ENCODE results near the gene AOAH.

The AOAH gene

DNA sequence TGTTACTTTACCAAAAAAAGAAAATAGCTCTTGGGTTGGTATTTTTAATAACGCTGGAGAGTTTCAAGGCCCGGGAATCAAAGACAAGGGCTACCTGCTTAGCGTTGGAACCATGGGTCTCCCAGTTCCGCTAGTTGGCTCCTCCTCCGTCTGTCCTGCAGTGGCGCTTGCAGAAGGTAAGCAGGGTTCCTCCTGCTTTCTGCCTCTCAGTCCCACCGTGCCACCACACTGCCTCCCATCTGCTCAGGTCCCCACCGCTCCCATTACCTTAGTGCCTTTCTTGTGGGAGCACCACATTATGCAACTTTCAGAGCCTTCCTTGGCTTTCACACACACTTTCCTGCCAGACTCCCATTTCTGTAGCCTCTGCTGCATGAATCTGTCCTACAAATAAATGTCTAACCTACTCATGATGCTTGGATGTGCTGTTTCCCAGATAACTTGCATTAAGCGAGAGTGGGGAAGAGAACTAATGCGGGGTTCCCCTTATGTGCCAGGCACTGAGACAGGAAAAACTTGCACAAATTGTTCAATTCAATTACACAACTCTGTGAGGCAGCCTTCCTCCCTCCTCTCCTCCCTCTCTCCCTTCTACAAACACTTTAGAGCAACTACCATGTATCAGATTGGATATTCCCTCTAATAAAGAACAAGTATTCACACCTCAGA lies 124.5 kb downstream of the AOAH start:
- no peak for DNase-seq

DNA sequence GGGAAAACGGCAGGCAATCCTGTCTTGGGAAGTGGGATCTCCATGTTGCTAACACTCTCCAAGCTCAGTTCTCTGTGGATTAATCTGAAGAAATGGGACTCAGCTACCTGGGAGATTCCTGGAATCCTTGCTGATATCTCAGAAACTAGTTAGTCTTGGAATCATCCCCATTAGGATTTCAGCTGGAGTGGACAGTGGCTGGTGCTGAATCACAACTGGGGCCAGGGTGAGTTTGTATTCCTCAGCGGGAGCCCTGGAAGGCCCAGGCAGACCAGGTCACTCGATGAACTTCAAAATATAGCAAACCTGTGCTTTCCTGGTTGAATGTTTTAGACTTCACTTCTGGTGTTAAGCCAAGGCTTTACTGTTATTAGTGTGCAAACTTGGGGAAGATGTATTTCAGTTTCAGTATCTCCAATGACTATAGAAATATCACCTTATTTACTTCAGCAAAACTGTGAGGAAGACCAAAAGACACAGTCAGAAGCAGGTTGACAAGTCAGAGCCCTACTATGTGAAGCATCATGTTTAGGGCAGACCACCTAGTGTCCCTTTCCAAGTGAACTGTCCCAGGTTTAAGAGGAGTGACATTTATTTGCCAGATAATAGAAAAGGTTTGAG lies 126.1 kb downstream of the AOAH start:
- no peak for DNase-seq

DNA sequence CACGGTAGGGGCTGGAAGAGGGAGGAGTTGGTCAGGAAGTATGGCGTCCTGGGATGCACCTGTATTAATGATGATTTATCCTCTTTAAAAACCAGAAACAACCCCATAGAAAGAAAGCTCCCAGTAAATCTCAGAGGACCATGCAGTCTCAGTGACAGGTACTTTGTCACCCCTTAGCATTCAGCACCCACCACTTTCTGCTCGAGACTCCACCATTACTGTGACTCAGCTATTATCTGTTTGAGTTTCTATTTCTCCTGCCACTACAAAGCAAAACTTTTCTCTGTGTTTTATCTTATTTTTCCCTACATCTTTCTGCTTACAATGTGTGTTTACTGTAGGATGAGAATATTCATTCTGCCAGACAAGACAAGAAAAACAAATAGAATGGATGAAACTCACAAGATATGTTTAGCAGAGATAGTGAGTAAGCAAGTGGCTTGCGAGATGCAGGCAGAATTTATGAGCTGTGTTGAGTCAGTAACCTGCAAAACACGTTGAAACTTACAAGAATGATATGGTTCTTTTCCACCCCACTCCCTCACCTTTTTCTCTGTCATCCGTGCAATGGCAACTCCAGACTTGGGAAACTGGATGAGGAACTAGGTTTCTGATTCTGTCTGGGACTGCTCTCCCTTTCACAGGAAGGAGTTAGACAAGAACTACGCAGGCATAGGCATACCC lies 127.1 kb downstream of the AOAH start:
- no peak for DNase-seq

DNA sequence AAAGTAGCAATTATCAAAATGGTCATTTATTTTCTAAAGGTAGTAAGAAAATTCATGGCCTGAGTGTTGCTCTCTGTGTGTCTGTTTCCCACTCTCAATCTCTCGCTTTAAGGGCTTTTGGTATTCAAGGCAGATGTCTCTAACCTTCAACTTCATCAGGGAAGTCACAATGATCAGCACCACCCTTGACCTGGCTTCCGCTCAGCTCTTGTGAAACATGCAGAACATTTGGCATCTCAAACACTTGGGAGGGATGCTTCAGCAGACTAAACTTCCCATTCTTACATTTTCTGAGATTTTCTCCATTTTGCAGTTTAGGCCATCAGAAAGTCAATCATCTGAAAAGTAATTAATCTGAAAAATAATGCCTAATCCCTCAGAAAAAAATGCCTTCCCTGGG lies 129.8 kb downstream of the AOAH start:
- no peak for DNase-seq

DNA sequence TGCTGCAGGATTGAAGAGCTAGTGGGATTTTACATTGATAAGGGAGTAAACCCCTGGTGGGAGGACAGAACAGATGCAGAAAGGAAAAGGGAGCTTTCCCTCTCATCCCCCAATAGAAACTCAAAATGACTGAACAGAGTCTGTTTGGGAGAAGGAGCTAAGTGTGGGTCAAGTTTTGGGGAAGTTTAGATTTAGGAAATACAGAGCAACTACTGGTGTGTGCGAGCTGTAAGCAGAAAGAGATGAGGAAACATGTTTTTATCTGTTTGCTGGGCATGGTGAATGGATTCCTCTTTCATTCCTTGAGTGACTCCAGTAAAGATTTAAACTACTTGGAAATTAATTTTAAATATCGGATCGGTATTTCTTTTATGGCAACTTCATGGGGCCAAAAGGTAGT lies 132.7 kb downstream of the AOAH start:
- DNase-seq = no peak

DNA sequence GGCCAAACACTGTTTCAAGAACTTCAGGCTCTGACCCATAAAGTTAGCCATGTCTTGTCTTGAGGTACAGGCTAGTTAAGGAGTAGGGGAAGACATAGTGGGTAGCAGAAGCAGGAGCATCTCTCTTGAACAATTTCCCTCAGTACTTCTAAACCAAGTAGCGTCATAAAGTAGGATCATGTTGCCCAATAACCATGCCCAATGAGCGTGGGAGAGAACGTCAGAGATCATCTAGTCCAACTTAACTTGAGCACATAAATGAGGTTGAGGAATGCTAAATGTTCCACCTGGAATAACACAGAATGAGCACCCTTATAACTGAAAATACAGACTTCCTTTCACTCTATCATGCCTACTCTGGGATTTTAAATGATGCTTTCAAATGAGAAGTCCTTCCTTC lies 134.9 kb downstream of the AOAH start:
- DNase-seq = no peak

DNA sequence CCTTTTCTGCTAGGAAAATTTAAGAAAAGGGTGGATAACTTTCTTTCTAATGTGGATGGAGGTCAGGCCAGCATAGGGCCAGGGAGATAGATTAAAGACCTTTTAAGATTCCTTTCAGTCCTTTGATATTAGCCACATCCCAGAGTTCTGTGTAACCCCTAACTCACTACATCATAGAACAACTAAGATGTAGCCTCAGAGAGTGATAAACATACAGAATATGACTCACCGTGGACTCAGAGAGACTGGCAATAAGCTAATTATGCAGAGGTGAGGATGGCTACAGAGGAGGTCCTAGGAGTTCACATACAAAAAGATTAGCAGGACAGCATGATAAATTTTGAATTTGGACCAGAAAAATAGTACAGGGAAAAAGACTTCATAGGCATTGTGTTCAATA lies 141.0 kb downstream of the AOAH start:
- no peak for DNase-seq

DNA sequence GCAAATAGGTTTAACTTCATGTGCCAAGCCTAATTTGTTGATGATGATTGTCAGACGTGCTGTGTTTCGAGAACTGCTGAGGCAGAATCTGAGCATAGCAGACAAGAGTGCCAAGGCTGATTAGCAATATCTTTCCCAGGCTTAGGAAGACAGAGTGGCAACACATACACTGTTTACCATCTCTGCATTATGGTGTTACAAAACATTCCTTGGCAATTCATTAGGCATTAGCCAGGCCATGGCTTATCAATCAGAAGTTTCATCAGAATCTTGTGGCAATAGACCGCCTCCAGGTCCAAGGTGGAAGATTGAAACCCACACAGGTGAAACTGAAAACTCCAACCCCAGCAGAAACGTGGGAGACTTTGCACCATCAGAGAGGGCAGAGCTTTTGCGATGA lies 148.5 kb downstream of the AOAH start:
- no peak for DNase-seq

DNA sequence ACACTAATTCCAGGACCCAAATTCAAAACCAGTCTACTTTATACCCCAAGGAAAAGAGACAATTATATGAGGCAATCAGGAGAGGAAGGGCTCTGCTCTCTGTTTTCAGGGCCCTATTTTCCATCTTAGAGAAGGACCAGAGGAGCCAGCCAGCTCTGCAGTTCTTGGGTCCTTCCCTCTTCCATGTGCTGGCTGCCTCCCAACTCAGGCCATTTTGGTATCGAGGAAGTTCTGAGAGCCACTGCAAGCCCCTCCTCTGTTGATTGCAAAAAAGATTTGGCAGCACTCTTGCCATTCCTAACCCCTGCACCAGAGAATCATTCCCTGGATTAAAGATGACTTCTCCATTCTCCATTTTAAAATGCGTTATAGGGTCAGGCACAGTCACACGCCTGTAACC lies 151.2 kb downstream of the AOAH start:
- no peak for DNase-seq

DNA sequence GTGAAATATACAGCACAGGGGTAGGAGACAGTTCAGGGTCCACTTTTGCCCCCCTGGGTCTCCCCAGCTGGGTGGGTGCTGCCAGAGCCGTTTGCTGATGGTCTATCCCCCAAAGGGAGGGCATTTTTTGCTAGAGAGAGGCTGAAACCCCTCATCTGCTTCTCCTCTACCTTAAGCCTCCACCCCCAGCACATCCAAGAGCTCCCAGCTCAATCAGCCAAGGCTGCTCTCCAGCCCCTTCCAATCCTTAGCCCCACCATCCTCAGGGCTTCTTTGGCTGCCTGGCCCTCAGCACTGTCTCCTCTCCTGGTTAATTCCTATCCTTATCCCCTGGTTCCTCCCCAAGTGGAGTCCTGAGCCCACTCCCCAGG lies 153.1 kb downstream of the AOAH start:
- DNase-seq = no peak

DNA sequence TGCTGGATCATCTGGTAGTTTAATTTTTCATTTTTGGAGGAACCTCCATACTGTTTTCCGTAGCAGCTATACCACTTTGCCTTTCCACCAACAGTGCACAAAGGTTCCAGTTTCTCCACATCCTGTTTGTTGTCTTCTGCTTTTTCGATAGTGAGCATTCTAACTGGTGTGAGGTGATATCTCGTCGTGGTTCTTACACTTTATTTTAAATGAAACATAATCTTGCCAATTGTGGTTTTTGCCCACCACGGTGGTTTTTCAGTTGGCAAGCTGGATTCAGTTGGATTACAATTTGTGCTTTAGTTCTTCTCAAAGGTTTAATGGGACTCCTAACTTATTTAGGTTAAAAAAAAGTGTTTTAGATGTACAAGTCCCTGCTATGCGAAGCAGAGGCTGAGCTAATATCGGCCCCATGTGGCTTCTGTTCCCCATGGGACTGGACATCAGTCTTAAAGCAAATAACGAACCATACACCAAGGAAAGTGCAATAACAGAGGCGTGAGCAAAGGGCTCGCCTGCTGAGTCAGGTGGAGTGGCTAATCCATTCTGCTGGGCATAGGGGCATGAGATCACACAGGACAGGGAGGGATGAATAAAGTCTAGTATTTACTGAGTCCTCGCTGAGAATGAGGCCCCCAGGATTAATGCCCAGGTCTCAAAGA lies 153.6 kb downstream of the AOAH start:
- DNase-seq = no peak

DNA sequence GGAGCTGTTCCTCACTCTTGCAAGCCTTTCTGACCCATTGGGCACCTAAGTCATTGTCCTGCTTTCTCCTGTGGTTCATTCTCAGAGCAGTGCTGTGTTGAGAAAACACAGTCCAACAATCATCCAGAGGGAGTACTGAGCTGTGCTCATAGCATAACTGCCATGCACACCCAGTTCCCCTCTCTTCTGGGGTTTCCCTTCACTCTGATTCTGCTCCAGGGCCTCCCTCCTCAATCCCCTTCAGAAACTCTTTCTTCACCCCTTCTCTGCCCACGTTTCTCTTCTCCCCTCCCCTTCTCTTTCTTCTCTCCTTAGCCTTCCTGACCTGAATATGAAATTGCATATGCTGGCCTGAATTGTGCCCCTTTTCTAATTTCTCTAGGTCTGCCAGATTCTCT lies 155.8 kb downstream of the AOAH start:
- no peak for DNase-seq

DNA sequence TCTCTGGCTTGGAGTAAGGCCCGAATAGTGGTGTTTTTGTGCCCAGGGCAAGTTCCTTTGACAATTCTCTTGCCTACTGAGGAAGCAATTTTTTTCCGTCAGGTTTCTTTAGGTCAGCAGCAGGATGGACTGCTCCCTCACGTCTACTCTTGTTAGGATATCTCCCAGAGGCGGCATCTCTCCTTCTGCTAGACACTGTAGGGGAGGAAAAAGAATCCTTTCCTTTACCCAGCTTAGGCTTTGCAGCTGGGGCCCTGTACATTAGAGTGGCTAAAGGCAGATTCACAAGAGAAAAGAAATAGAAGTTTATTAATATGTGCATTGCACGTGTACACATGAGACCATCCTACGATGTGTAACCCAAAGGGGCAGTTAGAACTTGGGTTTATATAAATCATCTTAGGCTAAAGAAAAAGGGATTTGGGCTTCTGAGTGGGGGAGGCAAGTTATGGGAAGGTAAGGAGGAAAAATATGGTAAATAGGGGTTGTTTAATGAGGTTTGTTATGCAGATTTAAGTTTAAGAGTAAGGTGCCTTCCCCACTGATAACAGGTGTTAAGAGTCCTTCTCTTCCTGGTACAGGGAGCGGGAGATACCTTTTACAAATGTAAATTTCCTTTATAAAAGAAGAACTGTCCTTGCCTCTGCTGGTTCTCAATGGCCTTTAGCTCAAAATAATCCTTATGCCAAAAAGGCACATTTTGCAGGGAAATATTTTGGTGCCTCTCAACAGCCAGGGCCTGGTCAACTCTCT lies 156.4 kb downstream of the AOAH start:
- no peak for DNase-seq

DNA sequence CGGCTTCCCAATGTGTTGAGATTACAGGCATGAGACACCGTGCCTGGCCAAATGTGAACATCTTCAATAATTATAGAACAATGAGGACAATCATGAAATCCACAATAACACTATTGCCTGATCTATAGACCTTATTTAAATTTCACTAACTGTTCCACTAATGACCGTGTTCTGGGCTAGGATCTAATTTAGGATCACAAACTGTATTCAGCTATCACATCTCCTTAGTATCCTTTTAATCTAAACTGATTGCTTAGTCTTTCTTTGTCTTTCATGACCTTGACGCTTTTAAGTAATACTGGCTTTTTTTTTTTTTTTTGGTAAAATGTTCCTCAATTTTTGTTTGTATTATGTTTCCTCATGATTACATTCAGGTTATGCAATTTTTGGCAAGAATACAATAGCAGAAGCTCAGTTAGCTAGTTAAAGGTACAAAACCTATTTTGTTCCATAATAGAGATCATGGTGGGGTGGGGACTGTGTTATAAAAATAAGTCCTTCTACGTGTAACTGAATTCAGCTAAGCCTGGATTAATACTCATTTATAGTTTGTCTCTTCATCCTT lies 158.4 kb downstream of the AOAH start:
- DNase-seq = no peak

DNA sequence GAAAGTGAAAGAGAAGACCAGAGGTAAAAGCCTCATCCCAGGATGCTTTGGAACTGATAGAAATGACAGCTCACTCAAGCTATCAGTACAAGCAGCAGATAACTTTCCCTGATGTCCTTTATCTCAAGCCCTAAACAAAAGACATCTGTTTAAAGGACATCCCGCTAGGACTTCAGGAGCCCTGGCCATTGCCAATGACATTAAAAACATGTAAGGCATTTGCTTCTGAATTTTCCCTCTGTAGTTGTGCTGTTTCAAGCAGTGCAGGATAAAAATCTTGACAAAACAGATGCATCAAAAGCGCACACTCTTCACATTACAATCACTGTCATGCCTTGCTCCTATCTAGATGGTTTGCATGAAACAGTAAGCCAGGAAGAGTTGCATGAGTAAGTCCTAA lies 159.8 kb downstream of the AOAH start:
- no peak for DNase-seq

DNA sequence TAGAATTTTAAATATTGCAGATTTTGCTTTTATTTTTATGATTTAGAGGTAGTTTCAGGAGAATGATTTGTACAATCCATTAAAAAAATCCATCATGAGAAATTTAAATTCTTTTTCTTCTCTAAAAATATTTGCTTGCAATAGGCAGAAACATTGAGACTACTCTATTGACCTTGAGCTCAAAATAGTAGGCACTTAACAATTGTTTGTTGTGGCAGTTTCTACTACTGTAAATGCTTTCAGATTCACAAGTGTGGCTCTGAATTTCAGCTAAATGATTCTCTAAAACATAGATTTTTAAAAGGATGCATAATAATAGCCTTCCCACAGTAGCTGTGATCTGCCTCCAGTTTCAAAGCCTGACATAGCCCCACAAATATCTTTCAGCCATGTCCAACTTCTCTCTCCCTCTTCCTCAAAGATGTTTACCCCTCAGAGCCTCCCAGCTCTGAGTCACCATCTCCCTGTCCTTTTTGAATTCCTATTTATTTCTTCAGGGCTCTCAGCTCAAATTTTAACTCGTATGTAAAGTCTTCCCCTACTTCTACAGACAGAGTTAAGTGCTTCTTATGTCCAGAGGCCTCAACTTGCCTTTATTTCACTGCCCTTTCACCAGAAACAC lies 160.5 kb downstream of the AOAH start:
- no peak for DNase-seq

DNA sequence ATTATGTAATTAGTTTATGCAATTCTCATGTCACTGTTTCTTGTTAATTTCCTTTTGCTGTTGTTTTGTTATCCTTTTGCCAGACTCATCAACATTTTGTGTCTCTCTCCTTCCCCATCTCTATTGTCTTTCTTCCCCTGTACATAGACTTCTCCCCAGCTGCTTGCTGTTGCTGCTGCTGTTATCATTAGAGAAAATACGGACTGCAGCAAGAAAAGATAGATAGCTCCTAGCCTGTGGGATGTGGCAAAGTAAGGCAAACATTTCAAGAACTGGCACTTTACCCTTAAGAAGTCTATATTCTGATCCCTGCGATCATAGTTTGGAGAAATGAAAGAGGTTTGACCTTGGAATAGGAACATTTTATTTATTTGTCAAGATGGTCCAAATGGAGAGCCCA lies 162.2 kb downstream of the AOAH start:
- no peak for DNase-seq

DNA sequence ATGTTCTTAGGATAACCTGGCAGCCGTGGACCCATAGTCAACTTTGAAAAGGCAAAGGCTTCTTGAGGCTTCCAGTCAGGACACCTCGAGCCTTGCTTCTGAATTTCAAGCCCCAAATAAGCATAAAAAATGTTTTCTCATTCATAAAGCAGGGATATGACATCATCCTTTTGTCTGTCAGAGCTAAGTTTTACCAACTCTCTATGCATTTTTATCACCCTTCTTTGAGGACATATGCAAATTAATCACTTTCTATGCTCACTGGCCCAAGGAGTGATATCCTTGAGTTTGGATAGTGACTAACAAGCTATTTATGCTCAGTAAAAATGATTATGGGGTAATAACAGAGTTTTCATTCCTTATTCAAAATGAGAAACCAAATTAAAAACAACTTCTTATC lies 175.3 kb downstream of the AOAH start:
- DNase-seq = no peak

DNA sequence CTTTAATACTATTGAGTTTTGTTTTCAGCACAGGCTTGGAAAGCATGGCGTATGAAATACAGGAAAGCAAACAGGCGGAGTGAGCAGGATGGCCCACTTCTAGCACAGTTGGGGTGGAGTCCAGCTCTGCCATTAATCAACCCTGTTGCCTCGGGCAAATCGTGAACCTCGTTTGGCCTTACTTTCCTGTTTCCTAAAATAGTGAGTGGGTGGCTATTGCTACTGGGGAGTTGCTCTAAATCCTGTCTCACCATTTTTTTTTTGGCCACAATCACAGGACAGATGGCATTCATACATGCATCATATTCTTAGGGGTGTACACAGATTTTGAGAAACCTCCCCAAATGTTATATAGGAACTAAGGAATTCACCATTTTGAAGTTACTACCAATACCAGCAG lies 176.9 kb downstream of the AOAH start:
- no peak for DNase-seq

DNA sequence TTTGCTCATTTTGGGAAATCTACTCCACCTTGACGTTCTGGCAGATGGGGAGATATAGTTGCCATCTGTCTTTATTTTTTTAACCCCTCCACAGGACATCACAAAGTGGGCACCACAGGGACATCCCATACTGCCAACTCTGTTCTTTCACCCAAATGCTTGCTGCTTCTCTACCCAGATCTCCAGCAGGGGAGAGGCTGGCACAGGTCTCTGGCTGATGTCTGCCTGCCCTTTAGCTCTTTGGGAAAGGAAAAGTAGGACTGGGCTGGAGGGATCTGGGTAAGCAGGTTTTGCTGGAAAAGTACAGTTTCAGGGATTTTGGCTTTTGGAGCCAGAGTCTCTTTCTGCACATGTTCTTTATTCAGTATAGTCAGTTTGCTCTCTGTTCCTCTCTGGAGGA lies 178.0 kb downstream of the AOAH start:
- no peak for DNase-seq

DNA sequence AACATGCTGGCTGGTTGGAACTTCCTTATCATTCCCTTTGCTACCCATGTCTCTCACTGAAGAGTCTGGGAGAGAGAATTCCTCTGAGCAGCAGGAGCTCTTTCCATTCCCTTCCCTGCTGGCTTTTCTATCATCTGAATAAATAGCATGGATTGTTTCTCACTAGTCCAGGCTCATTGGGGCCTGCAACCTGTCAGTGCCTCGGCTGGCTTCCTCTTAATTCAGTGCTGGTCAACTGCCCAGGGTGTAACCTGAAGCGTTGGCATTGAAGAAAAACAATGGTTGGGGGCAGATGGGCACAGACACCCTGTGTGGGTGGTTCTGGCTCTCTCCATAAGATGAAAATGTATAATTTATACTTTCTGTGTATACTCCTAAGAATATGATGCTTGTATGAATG lies 179.0 kb downstream of the AOAH start:
- DNase-seq = no peak

DNA sequence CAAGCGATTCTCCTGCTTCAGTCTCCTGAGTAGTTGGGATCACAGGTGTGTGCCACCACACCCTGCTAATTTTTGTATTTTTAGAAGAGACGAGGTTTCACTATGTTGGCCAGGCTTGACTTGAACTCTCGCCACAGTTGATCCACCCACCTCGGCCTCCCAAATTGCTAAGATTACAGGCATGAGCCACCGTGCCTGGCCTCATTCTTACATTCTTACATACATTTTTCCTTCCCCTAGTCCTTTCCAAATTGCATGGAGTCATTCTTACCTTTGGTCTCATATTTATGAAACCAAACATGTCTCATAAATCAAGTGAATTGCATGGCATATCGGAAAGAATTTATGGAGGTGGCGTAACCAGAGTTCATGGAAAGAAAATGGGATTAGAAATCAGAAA lies 186.2 kb downstream of the AOAH start:
- no peak for DNase-seq

Data from NCI-H2107 (cell line).